K562 (cell line): ENCODE data around the gene STEAP2. TPM values are rescaled to one million over a fixed set of nuclear protein-coding genes. Genes with fewer than 3 reads are reported as not detected.

Source experiments
- ATAC-seq: fragments of 200-7000 bp; cut with Tn5 transposase; 3 replicates; pipeline ENCODE4 v1.9.1; 2020; ENCODE audit warnings: moderate library complexity
- BruUV-seq: library from RNA; stranded (reverse); fragments of 400-500 nt; replicated peaks from 2 replicates; lab custom pipeline; 2021; lab: Mats Ljungman, UMichigan
- CTCF ChIA-PET: fragments of 300-600 bp; formaldehyde crosslinking; extraction: SDS; loops from one replicate; lab custom pipeline; 2021; ENCODE audit warnings: low intra/inter-chr PET ratio; lab: Yijun Ruan, JAX
- POLR2A ChIA-PET: fragments of 300-600, 350-650 bp; sonication (Branson Sonifier 250); formaldehyde crosslinking; extraction: SDS; loops from one replicate; lab custom pipeline; 2021; ENCODE audit warnings: antibody characterized with exemption, inconsistent platforms; lab: Yijun Ruan, JAX
- DNase-seq, 4 experiments: peaks; one replicate each; pipeline versions ENCODE4 v3.0.0 to v3.0.0-alpha.2; 2011 to 2018; ENCODE audit warnings: low spot score in 3 of 4, mixed read lengths in 3 of 4; ENCODE audit errors: extremely low read depth in 1 of 4
- FAIRE-seq: peaks from 2 replicates; lab custom pipeline; 2011; peaks lifted over from hg19 to GRCh38; lab: Jason Lieb, UNC
- H2AFZ ChIP-seq: 2 replicates; pipeline ENCODE4 v1.6.0; 2011; ENCODE audit warnings: low read depth, low read length, control low read depth, inconsistent platforms
- H3K27ac ChIP-seq: fragments of 200-600 bp; 3 replicates; pipeline ENCODE4 v1.8.0; 2011; ENCODE audit warnings: low read depth, mild to moderate bottlenecking, control low read depth, inconsistent platforms, low read length, moderate library complexity, mixed read lengths; ENCODE audit errors: extremely low read depth
- H3K27me3 ChIP-seq, 2 experiments: fragments of 300-600 bp in 1 of 2; 2 replicates in 1 of 2; 3 replicates in 1 of 2; pipeline versions ENCODE4 v1.6.0 to v1.8.0; 2011; ENCODE audit warnings: inconsistent platforms in 2 of 2, low read length in 2 of 2, mild to moderate bottlenecking in 1 of 2, mixed read lengths in 1 of 2, moderate library complexity in 1 of 2; ENCODE audit not compliant: control insufficient read depth in 2 of 2, insufficient read depth in 2 of 2
- H3K36me3 ChIP-seq: fragments of 300-600 bp; 3 replicates; pipeline ENCODE4 v1.8.0; 2011; ENCODE audit warnings: mild to moderate bottlenecking, low read length, inconsistent platforms; ENCODE audit not compliant: control insufficient read depth, insufficient read depth
- H3K4me1 ChIP-seq, 2 experiments: fragments of 200-600 bp in 1 of 2; replicated peaks in 1 of 2; 2 replicates in 1 of 2; 3 replicates in 1 of 2; pipeline versions ENCODE4 v1.5.1 to v1.8.0; 2011; ENCODE audit warnings: inconsistent platforms in 2 of 2, low read length in 2 of 2, mild to moderate bottlenecking in 1 of 2, mixed read lengths in 1 of 2, moderate library complexity in 1 of 2; ENCODE audit not compliant: control insufficient read depth in 2 of 2, insufficient read depth in 2 of 2
- H3K4me2 ChIP-seq: 2 replicates; pipeline ENCODE4 v1.6.1; 2011; ENCODE audit warnings: low read length, control low read depth, inconsistent platforms, mixed read lengths; ENCODE audit not compliant: insufficient read depth
- H3K4me3 ChIP-seq: fragments of 200-600 bp; sonication (generic), shearing (Covaris generic); 2 replicates; pipeline ENCODE4 v1.5.1; 2016; ENCODE audit warnings: control low read depth, inconsistent platforms
- H3K79me2 ChIP-seq: fragments of 200-600 bp; 3 replicates; pipeline ENCODE4 v1.8.0; 2011; ENCODE audit warnings: low read length, inconsistent platforms; ENCODE audit not compliant: control insufficient read depth, insufficient read depth
- H3K9ac ChIP-seq, 2 experiments: 2 replicates each; pipeline versions ENCODE4 v1.6.0 to v1.6.1; 2011; ENCODE audit warnings: low read depth in 2 of 2, low read length in 2 of 2, control low read depth in 1 of 2, inconsistent platforms in 1 of 2, mild to moderate bottlenecking in 1 of 2, mixed read lengths in 1 of 2; ENCODE audit not compliant: insufficient read depth in 1 of 2
- H3K9me1 ChIP-seq: one replicate; pipeline ENCODE4 v1.6.0; 2011; ENCODE audit warnings: inconsistent platforms, mild to moderate bottlenecking, low read length, moderate library complexity; ENCODE audit not compliant: control insufficient read depth, insufficient read depth
- H3K9me3 ChIP-seq: replicated peaks from 2 replicates; pipeline ENCODE4 v1.5.1; 2011; ENCODE audit warnings: low read depth, low read length, inconsistent platforms; ENCODE audit not compliant: control insufficient read depth, insufficient read depth
- H4K20me1 ChIP-seq: replicated peaks from 2 replicates; pipeline ENCODE4 v1.6.1; 2011; ENCODE audit warnings: low read length, inconsistent platforms, mixed read lengths; ENCODE audit not compliant: control insufficient read depth, insufficient read depth
- GTF2F1 ChIP-seq: IDR thresholded peaks from 2 replicates; pipeline ENCODE4 v1.6.1; 2011; ENCODE audit warnings: low read depth, low read length, improper control_type of control experiment
- KDM1A ChIP-seq, 2 experiments: fragments of 450-650 bp; IDR thresholded peaks; 2 replicates each; pipeline ENCODE4 v1.6.1; 2016; ENCODE audit warnings: mild to moderate bottlenecking in 2 of 2
- MYBL2 ChIP-seq, 2 experiments: fragments of 450-650 bp in 1 of 2; sonication (generic) in 1 of 2; formaldehyde crosslinking in 1 of 2; IDR thresholded peaks; 2 replicates each; pipeline versions ENCODE4 v1.6.1 to v1.8.1; 2017 to 2022; ENCODE audit warnings: borderline replicate concordance in 1 of 2, inconsistent platforms in 1 of 2, low read depth in 1 of 2, mild to moderate bottlenecking in 1 of 2, missing genetic modification reagents in 1 of 2, moderate library complexity in 1 of 2
- PRDM10 ChIP-seq: fragments of 450-650 bp; IDR thresholded peaks from 2 replicates; pipeline ENCODE4 v1.6.1; 2018; ENCODE audit not compliant: partially characterized antibody
- SMC3 ChIP-seq: conservative IDR thresholded peaks from 2 replicates; pipeline ENCODE4 v1.6.1; 2011; ENCODE audit warnings: low read depth, low read length, improper control_type of control experiment; ENCODE audit not compliant: insufficient read depth
- TBL1XR1 ChIP-seq, 2 experiments: IDR thresholded peaks; 2 replicates each; pipeline ENCODE4 v1.6.1; 2012; ENCODE audit warnings: improper control_type of control experiment in 2 of 2, low read length in 2 of 2, mild to moderate bottlenecking in 1 of 2
- TBP ChIP-seq: optimal IDR thresholded peaks from 2 replicates; pipeline ENCODE3; 2011; ENCODE audit warnings: low read depth, low read length, improper control_type of control experiment
- WGBS: fragments of 100-300 bp; shearing (Covaris generic); methylation state at CpG from one replicate; pipeline ENCODE4 v1.1.6; 2016; ENCODE audit warnings: low coverage, mixed read lengths; ENCODE audit not compliant: insufficient coverage; ENCODE audit errors: missing lambda C conversion rate; 5-methylcytosine and 5-hydroxymethylcytosine counted together
- in situ Hi-C: fragments of 300-500 bp; cut with MboI; formaldehyde crosslinking; loops from 4 replicates; pipeline ENCODE4 v1.15.0; 2018; ENCODE audit warnings: inconsistent platforms, mixed read lengths
- intact Hi-C: fragments of 100-400 bp; cut with micrococcal nuclease; formaldehyde crosslinking; loops from 2 replicates; pipeline ENCODE4 v1.14.2; 2022
- polyA plus RNA-seq, 8 experiments: library from polyadenylated mRNA; depleted of rRNA in 4 of 8; stranded (reverse) in 5 of 8; unstranded in 3 of 8; fragments of >200 nt; fragmentation: Nextera tagmentation in 2 of 8; fragmentation: Illumina TruSeq in 1 of 8; extraction: Ambion mirVana in 2 of 8; extraction: Trizol in 1 of 8; gene quantifications; 2 replicates each; pipeline versions ENCODE4 v1.2.1 to v1.2.3, GENCODE V29; 2011 to 2014; ENCODE audit warnings: inconsistent platforms in 1 of 8, missing spikeins in 1 of 8
- total RNA-seq, 7 experiments: library from RNA; depleted of rRNA in 6 of 7; stranded (reverse); fragments of >200 nt in 6 of 7; fragmentation: Illumina TruSeq in 2 of 7; extraction: Trizol in 2 of 7; gene quantifications; 2 replicates each; pipeline versions ENCODE4 v1.2.1 to v1.2.3, GENCODE V29; 2011 to 2021; ENCODE audit warnings: low replicate concordance in 1 of 7

The STEAP2 gene
- total and polyA plus RNA-seq, 9 of the 15 experiments (the other 6 are each of a cell fraction or from before 2014, with no cell fraction given): 0.02 to 0.03 TPM; not detected in 7

- H3K4me2 ChIP-seq: no peak overlapping the region
- no peak for TF ChIP-seq GTF2F1
- TF ChIP-seq, all 486 proteins: peak for 0
- Histone ChIP-seq H4K20me1 (no peaks in the 10 kb centered on the region), H3K79me2 (no peaks in the 10 kb centered on the region), H3K4me3 (no peak overlapping the region), H3K9ac (no peak overlapping the region), H3K36me3 (no peaks in the 10 kb centered on the region), H3K27ac (no peak overlapping the region), H3K9me3 (no peaks in the 10 kb centered on the region), H3K9me1 (no peaks in the 10 kb centered on the region), H2AFZ (no peak overlapping the region), H3K4me1 (no peaks in the 10 kb centered on the region), H3K27me3 (no peaks in the 10 kb centered on the region)
- in situ Hi-C loops (no loop called here), intact Hi-C loops (no loop called here)
- WGBS: 5% methylated on average over 2 of the region's 2 CpGs
- CTCF ChIA-PET: no interaction called here
- POLR2A ChIA-PET: no interaction called here
- BruUV-seq: no TSS peak
- no peak for ATAC-seq
- DNase-seq: no peak
- no peak for FAIRE-seq
These were observed 19.3 kb downstream of the STEAP2 start for GRCh38 chr7:90230834-90231233.

GRCh38 chr7:90231304-90231703 lies 19.8 kb downstream of the STEAP2 start:
- Histone ChIP-seq H3K79me2 (no peaks in the 10 kb centered on the region), H3K9me1 (no peaks in the 10 kb centered on the region), H3K4me3 (no peak overlapping the region), H3K4me1 (no peaks in the 10 kb centered on the region), H4K20me1 (no peaks in the 10 kb centered on the region), H3K27me3 (no peaks in the 10 kb centered on the region), H3K4me2 (no peak overlapping the region), H3K9ac (no peak overlapping the region), H3K27ac (no peak overlapping the region), H3K9me3 (no peaks in the 10 kb centered on the region), H3K36me3 (no peaks in the 10 kb centered on the region), H2AFZ (no peak overlapping the region)
- in situ Hi-C loops: no loop called here
- DNase-seq: no peak
- ATAC-seq: no peak
- no peak for TF ChIP-seq KDM1A (IDR thresholded peaks at IDR 0.05)
- no peak for TF ChIP-seq TBL1XR1 (IDR thresholded peaks at IDR 0.05; ENCODE audit: low read length in 2 of 2)
- no peak for TF ChIP-seq SMC3
- TF ChIP-seq MYBL2 (IDR thresholded peaks at IDR 0.05; ENCODE audit: low read depth): no peak
- TF ChIP-seq MYBL2 (CRISPR knock-in tag; IDR thresholded peaks at IDR 0.05; ENCODE audit: borderline replicate concordance): no peak
- no peak for TF ChIP-seq TBP
- no peak for TF ChIP-seq PRDM10
- WGBS: 3% methylated on average over 3 of the region's 3 CpGs
- no peak for FAIRE-seq
- intact Hi-C loops: no loop called here
- ChIA-PET CTCF (no interaction called here), POLR2A (no interaction called here)
- BruUV-seq: no TSS peak
